ENCODE results near the gene ZNF630.

GRCh38 chrX:48022100-48022499 is 49.3 kb downstream of the ZNF630 start:
- TF ChIP-seq CTCF (IDR thresholded peaks at IDR 0.05): no peak
- no peak for TF ChIP-seq POLR2A (IDR thresholded peaks at IDR 0.05)
